K562 (cell line): ENCODE results near the gene ZFP69B. TPM values are rescaled to one million over a fixed set of nuclear protein-coding genes. Genes with fewer than 3 reads are reported as not detected.

Source experiments
- ARID3A ChIP-seq: IDR thresholded peaks from 2 replicates; pipeline ENCODE4 v1.6.1; 2012; ENCODE audit warnings: low read depth, low read length, improper control_type of control experiment, borderline replicate concordance
- ARID4B ChIP-seq: sonication (generic); formaldehyde crosslinking; IDR thresholded peaks from 2 replicates; pipeline ENCODE4 v1.8.0; 2022; ENCODE audit warnings: mild to moderate bottlenecking, missing genetic modification reagents
- ATF3 ChIP-seq, 2 experiments: fragments of 450-650 bp in 1 of 2; sonication (generic) in 1 of 2; formaldehyde crosslinking in 1 of 2; IDR thresholded peaks in 1 of 2; conservative IDR thresholded peaks in 1 of 2; 2 replicates each; pipeline versions ENCODE4 v1.6.1 to v1.8.1; 2016 to 2023; ENCODE audit warnings: mild to moderate bottlenecking in 2 of 2, moderate library complexity in 2 of 2, inconsistent platforms in 1 of 2, missing genetic modification reagents in 1 of 2
- CTCF ChIP-seq, 3 experiments: IDR thresholded peaks in 2 of 3; conservative IDR thresholded peaks in 1 of 3; 2 replicates each; pipeline ENCODE4 v1.5.1; 2011 to 2012; ENCODE audit warnings: low read length in 3 of 3, mild to moderate bottlenecking in 3 of 3, control low read depth in 2 of 3, improper control_type of control experiment in 1 of 3, inconsistent platforms in 1 of 3, low read depth in 1 of 3, mixed read lengths in 1 of 3, moderate library complexity in 1 of 3; ENCODE audit not compliant: insufficient read depth in 2 of 3
- EWSR1 ChIP-seq: fragments of 450-650 bp; IDR thresholded peaks from 2 replicates; pipeline ENCODE4 v1.6.1; 2018; ENCODE audit warnings: borderline replicate concordance, mild to moderate bottlenecking, low read depth, moderate library complexity; ENCODE audit not compliant: partially characterized antibody
- IRF9 ChIP-seq: fragments of 450-650 bp; IDR thresholded peaks from 2 replicates; pipeline ENCODE4 v1.6.1; 2016; ENCODE audit warnings: missing biosample characterization, missing genetic modification characterization
- SMARCA5 ChIP-seq: fragments of 450-650 bp; IDR thresholded peaks from 2 replicates; pipeline ENCODE4 v1.6.1; 2016
- STAT5A ChIP-seq: IDR thresholded peaks from 2 replicates; pipeline ENCODE4 v1.6.1; 2012; ENCODE audit warnings: low read length, inconsistent platforms, borderline replicate concordance
- ZBTB1 ChIP-seq: sonication (generic); formaldehyde crosslinking; IDR thresholded peaks from 2 replicates; pipeline ENCODE4 v1.8.1; 2023; ENCODE audit warnings: missing genetic modification reagents, low read depth, mild to moderate bottlenecking, borderline replicate concordance
- polyA plus RNA-seq, 8 experiments: library from polyadenylated mRNA; depleted of rRNA in 4 of 8; stranded (reverse) in 5 of 8; unstranded in 3 of 8; fragments of >200 nt; fragmentation: Nextera tagmentation in 2 of 8; fragmentation: Illumina TruSeq in 1 of 8; extraction: Ambion mirVana in 2 of 8; extraction: Trizol in 1 of 8; gene quantifications; 2 replicates each; pipeline versions ENCODE4 v1.2.1 to v1.2.3, GENCODE V29; 2011 to 2014; ENCODE audit warnings: inconsistent platforms in 1 of 8, missing spikeins in 1 of 8
- total RNA-seq, 7 experiments: library from RNA; depleted of rRNA in 6 of 7; stranded (reverse); fragments of >200 nt in 6 of 7; fragmentation: Illumina TruSeq in 2 of 7; extraction: Trizol in 2 of 7; gene quantifications; 2 replicates each; pipeline versions ENCODE4 v1.2.1 to v1.2.3, GENCODE V29; 2011 to 2021; ENCODE audit warnings: low replicate concordance in 1 of 7

The ZFP69B gene
- total and polyA plus RNA-seq, 9 of the 15 experiments (the other 6 are each of a cell fraction or from before 2014, with no cell fraction given): 1.6 to 10.3 (median 8.4) TPM

GRCh38 chr1:40450495-40451237 lies 390 bp downstream of the ZFP69B start (continued):
- TF ChIP-seq CTCF (IDR thresholded peaks at IDR 0.05 in 2 of 3, conservative IDR thresholded peaks at IDR 0.05 in 1 of 3; ENCODE audit: insufficient read depth in 2 of 3, low read depth in 1 of 3, low read length in 3 of 3) (no peak), ARID4B (CRISPR knock-in tag) (0 out of 2 replicates have a peak, but pooled peaks have one; percentile 31), ZBTB1 (no peak), ARID3A (no peak), ATF3 (IDR thresholded peaks at IDR 0.05) (peak; percentile 99), ATF3 (CRISPR knock-in tag; conservative IDR thresholded peaks at IDR 0.05) (0 out of 2 replicates have a peak, but pooled peaks have one; percentile 61), STAT5A (no peak; the same call in 1 of the 2 replicates), EWSR1 (no peak), IRF9 (peak; percentile 84), SMARCA5 (0 out of 2 replicates have a peak, but pooled peaks have one; percentile 21)
